K562 (cell line): ENCODE data around the gene RELA.
A peak's percentile ranks its signal among the peaks of the same experiment; 100 is the strongest.

Experiments used
- BACH1 ChIP-seq: fragments of 200-800 bp; sonication (Bioruptor generic); IDR thresholded peaks from 2 replicates; pipeline ENCODE4 v1.6.1; 2016; ENCODE audit warnings: missing genetic modification characterization, missing compliant biosample characterization
- BRD4 ChIP-seq: fragments of 200-600 bp; sonication (generic); IDR thresholded peaks from 2 replicates; pipeline ENCODE4 v1.6.1; 2017; ENCODE audit warnings: inconsistent platforms
- CHCHD3 ChIP-seq: fragments of 250-450 bp; sonication (Bioruptor Pico); IDR thresholded peaks from 2 replicates; pipeline ENCODE4 v2.1.2; 2022; ENCODE audit warnings: mild to moderate bottlenecking
- MYC ChIP-seq, 2 experiments: fragments of 250-450 bp in 1 of 2; sonication (Bioruptor Pico) in 1 of 2; IDR thresholded peaks; 2 replicates each; pipeline versions ENCODE4 v1.5.1 to v1.6.1; 2012 to 2021; ENCODE audit warnings: low read depth in 2 of 2, borderline replicate concordance in 1 of 2, improper control_type of control experiment in 1 of 2, low read length in 1 of 2, mild to moderate bottlenecking in 1 of 2, moderate library complexity in 1 of 2
- SMAD4 ChIP-seq: fragments of 250-450 bp; sonication (Bioruptor Pico); conservative IDR thresholded peaks from 2 replicates; pipeline ENCODE4 v1.8.0; 2021; ENCODE audit warnings: inconsistent platforms, mild to moderate bottlenecking, moderate library complexity
- SRSF7 ChIP-seq: fragments of 200-400 bp; formaldehyde crosslinking; optimal IDR thresholded peaks from 2 replicates; pipeline ENCODE3; 2017; ENCODE audit warnings: mild to moderate bottlenecking, low read depth, low read length
- TCF7 ChIP-seq: sonication (generic); IDR thresholded peaks from 2 replicates; pipeline ENCODE4 v1.6.1; 2016; ENCODE audit warnings: antibody characterized with exemption, borderline replicate concordance
- ZNF239 ChIP-seq: fragments of 250-450 bp; sonication (Bioruptor Pico); IDR thresholded peaks from 2 replicates; pipeline ENCODE4 v1.4.0; 2020; ENCODE audit warnings: mild to moderate bottlenecking
- TF ChIP-seq, protein P1 (sequence below): sonication (generic); formaldehyde crosslinking; IDR thresholded peaks from 2 replicates; pipeline ENCODE4 v1.8.1; 2023; ENCODE audit warnings: mild to moderate bottlenecking, missing genetic modification reagents
- TF ChIP-seq, protein P2 (sequence below), 3 experiments: IDR thresholded peaks in 2 of 3; conservative IDR thresholded peaks in 1 of 3; 2 replicates each; pipeline ENCODE4 v1.5.1; 2011 to 2012; ENCODE audit warnings: low read length in 3 of 3, mild to moderate bottlenecking in 3 of 3, control low read depth in 2 of 3, improper control_type of control experiment in 1 of 3, inconsistent platforms in 1 of 3, low read depth in 1 of 3, mixed read lengths in 1 of 3, moderate library complexity in 1 of 3; ENCODE audit not compliant: insufficient read depth in 2 of 3

DNA sequence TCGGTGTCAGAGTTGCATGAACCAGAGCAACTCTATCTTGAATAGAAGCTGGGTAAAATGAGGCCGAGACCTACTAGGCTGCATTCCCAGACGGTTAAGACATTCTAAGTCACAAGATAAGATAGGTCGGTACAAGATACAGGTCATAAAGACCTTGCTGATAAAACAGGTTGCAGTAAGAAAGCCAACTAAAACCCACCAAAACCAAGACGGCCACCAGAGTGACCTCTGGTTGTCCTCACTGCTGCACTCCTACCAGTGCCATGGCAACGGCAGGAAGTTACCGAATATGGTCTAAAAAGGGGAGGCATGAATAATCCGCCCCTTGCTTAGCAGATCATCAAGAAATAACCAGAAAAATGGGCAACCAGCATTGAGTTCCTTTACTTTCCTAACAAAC, 46.9 kb upstream of the RELA start:
- TF ChIP-seq, protein P1, sequence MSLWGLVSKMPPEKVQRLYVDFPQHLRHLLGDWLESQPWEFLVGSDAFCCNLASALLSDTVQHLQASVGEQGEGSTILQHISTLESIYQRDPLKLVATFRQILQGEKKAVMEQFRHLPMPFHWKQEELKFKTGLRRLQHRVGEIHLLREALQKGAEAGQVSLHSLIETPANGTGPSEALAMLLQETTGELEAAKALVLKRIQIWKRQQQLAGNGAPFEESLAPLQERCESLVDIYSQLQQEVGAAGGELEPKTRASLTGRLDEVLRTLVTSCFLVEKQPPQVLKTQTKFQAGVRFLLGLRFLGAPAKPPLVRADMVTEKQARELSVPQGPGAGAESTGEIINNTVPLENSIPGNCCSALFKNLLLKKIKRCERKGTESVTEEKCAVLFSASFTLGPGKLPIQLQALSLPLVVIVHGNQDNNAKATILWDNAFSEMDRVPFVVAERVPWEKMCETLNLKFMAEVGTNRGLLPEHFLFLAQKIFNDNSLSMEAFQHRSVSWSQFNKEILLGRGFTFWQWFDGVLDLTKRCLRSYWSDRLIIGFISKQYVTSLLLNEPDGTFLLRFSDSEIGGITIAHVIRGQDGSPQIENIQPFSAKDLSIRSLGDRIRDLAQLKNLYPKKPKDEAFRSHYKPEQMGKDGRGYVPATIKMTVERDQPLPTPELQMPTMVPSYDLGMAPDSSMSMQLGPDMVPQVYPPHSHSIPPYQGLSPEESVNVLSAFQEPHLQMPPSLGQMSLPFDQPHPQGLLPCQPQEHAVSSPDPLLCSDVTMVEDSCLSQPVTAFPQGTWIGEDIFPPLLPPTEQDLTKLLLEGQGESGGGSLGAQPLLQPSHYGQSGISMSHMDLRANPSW (CRISPR knock-in tag): no peak
- TF ChIP-seq CHCHD3 (CRISPR knock-in tag) (no peak), MYC (IDR thresholded peaks at IDR 0.05; ENCODE audit: low read depth, low read length) (no peak), MYC (CRISPR knock-in tag; IDR thresholded peaks at IDR 0.05; ENCODE audit: borderline replicate concordance, low read depth) (no peak), SRSF7 (no peak), ZNF239 (CRISPR knock-in tag) (no peak), BACH1 (tag) (no peak), BRD4 (no peak), TCF7 (no peak), SMAD4 (CRISPR knock-in tag) (peak; percentile 73)
- TF ChIP-seq, protein P2, sequence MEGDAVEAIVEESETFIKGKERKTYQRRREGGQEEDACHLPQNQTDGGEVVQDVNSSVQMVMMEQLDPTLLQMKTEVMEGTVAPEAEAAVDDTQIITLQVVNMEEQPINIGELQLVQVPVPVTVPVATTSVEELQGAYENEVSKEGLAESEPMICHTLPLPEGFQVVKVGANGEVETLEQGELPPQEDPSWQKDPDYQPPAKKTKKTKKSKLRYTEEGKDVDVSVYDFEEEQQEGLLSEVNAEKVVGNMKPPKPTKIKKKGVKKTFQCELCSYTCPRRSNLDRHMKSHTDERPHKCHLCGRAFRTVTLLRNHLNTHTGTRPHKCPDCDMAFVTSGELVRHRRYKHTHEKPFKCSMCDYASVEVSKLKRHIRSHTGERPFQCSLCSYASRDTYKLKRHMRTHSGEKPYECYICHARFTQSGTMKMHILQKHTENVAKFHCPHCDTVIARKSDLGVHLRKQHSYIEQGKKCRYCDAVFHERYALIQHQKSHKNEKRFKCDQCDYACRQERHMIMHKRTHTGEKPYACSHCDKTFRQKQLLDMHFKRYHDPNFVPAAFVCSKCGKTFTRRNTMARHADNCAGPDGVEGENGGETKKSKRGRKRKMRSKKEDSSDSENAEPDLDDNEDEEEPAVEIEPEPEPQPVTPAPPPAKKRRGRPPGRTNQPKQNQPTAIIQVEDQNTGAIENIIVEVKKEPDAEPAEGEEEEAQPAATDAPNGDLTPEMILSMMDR (IDR thresholded peaks at IDR 0.05 in 2 of 3, conservative IDR thresholded peaks at IDR 0.05 in 1 of 3; ENCODE audit: insufficient read depth in 2 of 3, low read depth in 1 of 3, low read length in 3 of 3): no peak
